Endothelial cell of umbilical vein (primary cell): Measurements from ENCODE around the gene MYLK. TPM values are rescaled to one million over a fixed set of nuclear protein-coding genes. Genes with fewer than 3 reads are reported as not detected.

ENCODE experiments used
- BruUV-seq: library from RNA; stranded (reverse); fragments of 400-500 nt; replicated peaks from 2 replicates; lab custom pipeline; 2021; lab: Mats Ljungman, UMichigan
- CTCF ChIA-PET: fragments of 300-600, 350-600 bp; sonication (Branson Sonifier 250); formaldehyde crosslinking; loops from one replicate; lab custom pipeline; 2021; ENCODE audit warnings: antibody characterized with exemption, inconsistent platforms; lab: Charles Lee
- POLR2A ChIA-PET: fragments of 300-600, 350-600 bp; sonication (Branson Sonifier 250); formaldehyde crosslinking; loops from one replicate; lab custom pipeline; 2021; ENCODE audit warnings: antibody characterized with exemption, inconsistent platforms; lab: Charles Lee
- DNase-seq: peaks from one replicate; pipeline ENCODE4 v3.0.0-alpha.2; 2011; ENCODE audit warnings: low read depth, low spot score
- FAIRE-seq: peaks from 2 replicates; lab custom pipeline; 2011; peaks lifted over from hg19 to GRCh38; lab: Jason Lieb, UNC
- H2AFZ ChIP-seq: 2 replicates; pipeline ENCODE4 v1.6.0; 2012; ENCODE audit warnings: low read depth, low read length, control low read depth, inconsistent platforms
- H3K27ac ChIP-seq: 2 replicates; pipeline ENCODE4 v1.5.1; 2011; ENCODE audit warnings: low read depth, mild to moderate bottlenecking, control low read depth, low read length, moderate library complexity; ENCODE audit not compliant: insufficient read depth
- H3K27me3 ChIP-seq, 2 experiments: 2 replicates each; pipeline versions ENCODE4 v1.6.0 to v1.6.1; 2011; ENCODE audit warnings: low read length in 2 of 2, mixed read lengths in 1 of 2; ENCODE audit not compliant: control insufficient read depth in 2 of 2, insufficient read depth in 2 of 2
- H3K36me3 ChIP-seq, 2 experiments: 2 replicates in 1 of 2; 3 replicates in 1 of 2; pipeline ENCODE4 v1.5.1; 2011; ENCODE audit warnings: low read length in 2 of 2, mild to moderate bottlenecking in 1 of 2, moderate library complexity in 1 of 2; ENCODE audit not compliant: control insufficient read depth in 2 of 2, insufficient read depth in 2 of 2; ENCODE audit errors: extremely low read depth in 1 of 2
- H3K4me1 ChIP-seq: 3 replicates; pipeline ENCODE4 v1.5.1; 2011; ENCODE audit warnings: mild to moderate bottlenecking, low read length; ENCODE audit not compliant: control insufficient read depth, insufficient read depth; ENCODE audit errors: extremely low read depth
- H3K4me2 ChIP-seq: 2 replicates; pipeline ENCODE4 v1.6.1; 2011; ENCODE audit warnings: low read length, control low read depth, mixed read lengths; ENCODE audit not compliant: insufficient read depth
- H3K4me3 ChIP-seq, 3 experiments: fragments of 200-600 bp in 1 of 3; sonication (generic), shearing (Covaris generic) in 1 of 3; replicated peaks in 1 of 3; 2 replicates each; pipeline ENCODE4 v1.5.1; 2011 to 2016; ENCODE audit warnings: control low read depth in 3 of 3, low read length in 3 of 3, mild to moderate bottlenecking in 2 of 3, inconsistent platforms in 1 of 3, low read depth in 1 of 3, moderate library complexity in 1 of 3; ENCODE audit not compliant: insufficient read depth in 1 of 3
- H3K79me2 ChIP-seq: 2 replicates; pipeline ENCODE4 v1.6.0; 2012; ENCODE audit warnings: low read length, inconsistent platforms; ENCODE audit not compliant: control insufficient read depth, insufficient read depth
- H3K9ac ChIP-seq: replicated peaks from 2 replicates; pipeline ENCODE3; 2011; ENCODE audit warnings: low read length, control low read depth; ENCODE audit not compliant: insufficient read depth; ENCODE audit errors: extremely low read depth
- H3K9me1 ChIP-seq: replicated peaks from 3 replicates; pipeline ENCODE4 v1.6.0; 2011; ENCODE audit warnings: mild to moderate bottlenecking, low read length; ENCODE audit not compliant: control insufficient read depth, insufficient read depth; ENCODE audit errors: extremely low read depth
- H3K9me3 ChIP-seq: replicated peaks from 2 replicates; pipeline ENCODE4 v1.5.1; 2012; ENCODE audit warnings: low read length, inconsistent platforms; ENCODE audit not compliant: control insufficient read depth, insufficient read depth
- H4K20me1 ChIP-seq: replicated peaks from 2 replicates; pipeline ENCODE3; 2011; ENCODE audit warnings: mild to moderate bottlenecking, low read length; ENCODE audit not compliant: control insufficient read depth, insufficient read depth; ENCODE audit errors: extremely low read depth
- CTCF ChIP-seq, 2 donors: IDR thresholded peaks; 1 replicate in 1 of 2; 2 replicates in 1 of 2; pipeline ENCODE4 v1.5.1; 2011; ENCODE audit warnings: low read length in 2 of 2, mild to moderate bottlenecking in 2 of 2, moderate library complexity in 2 of 2, control low read depth in 1 of 2, inconsistent platforms in 1 of 2, low read depth in 1 of 2; ENCODE audit not compliant: insufficient read depth in 1 of 2; ENCODE audit errors: extremely low read depth in 1 of 2
- EZH2 ChIP-seq: IDR thresholded peaks from 2 replicates; pipeline ENCODE4 v1.6.1; 2012; ENCODE audit warnings: borderline replicate concordance, low read depth, mild to moderate bottlenecking, moderate library complexity, low read length, inconsistent platforms; ENCODE audit not compliant: severe bottlenecking
- FOS ChIP-seq: IDR thresholded peaks from 2 replicates; pipeline ENCODE4 v1.6.1; 2011; ENCODE audit warnings: mild to moderate bottlenecking, low read length, moderate library complexity, borderline replicate concordance; ENCODE audit not compliant: insufficient read depth
- GATA2 ChIP-seq: IDR thresholded peaks from 2 replicates; pipeline ENCODE4 v1.7.0; 2011; ENCODE audit warnings: low read depth, mild to moderate bottlenecking, moderate library complexity, mixed read lengths, low read length; ENCODE audit not compliant: insufficient read length, insufficient read depth
- JUN ChIP-seq: IDR thresholded peaks from 2 replicates; pipeline ENCODE4 v1.6.1; 2011; ENCODE audit warnings: borderline replicate concordance, low read depth; ENCODE audit not compliant: insufficient read length, insufficient read depth
- MAX ChIP-seq: IDR thresholded peaks from 2 replicates; pipeline ENCODE4 v1.6.1; 2011; ENCODE audit not compliant: insufficient read depth, insufficient read length
- MYC ChIP-seq: IDR thresholded peaks from one replicate; pipeline ENCODE4 v1.6.1; 2011; ENCODE audit warnings: mild to moderate bottlenecking, low read depth, low read length
- POLR2A ChIP-seq: IDR thresholded peaks from 2 replicates; pipeline ENCODE4 v1.6.1; 2012; ENCODE audit warnings: low read depth, mild to moderate bottlenecking, control low read depth, low read length
- POLR2AphosphoS5 ChIP-seq: IDR thresholded peaks from 2 replicates; pipeline ENCODE4 v1.6.1; 2012; ENCODE audit warnings: low read depth, mild to moderate bottlenecking, control low read depth, low read length, moderate library complexity; ENCODE audit not compliant: insufficient read depth
- dilution Hi-C: fragments of 300-500 bp; cut with MboI; formaldehyde crosslinking; loops from one replicate; pipeline ENCODE4 v1.15.0; 2019; ENCODE audit warnings: low sequenced_read_pairs; ENCODE audit not compliant: extremely low pct_ligation_motif_present
- intact Hi-C: fragments of 100-400 bp; cut with micrococcal nuclease; formaldehyde crosslinking; loops from one replicate; pipeline ENCODE4 v1.10.0; 2022
- polyA plus RNA-seq, 4 experiments: library from polyadenylated mRNA; depleted of rRNA in 3 of 4; stranded (reverse) in 3 of 4; unstranded in 1 of 4; fragments of >200 nt; gene quantifications; 2 replicates each; pipeline versions ENCODE4 v1.2.1 to v1.2.3, GENCODE V29; 2011 to 2012; ENCODE audit warnings: missing spikeins in 1 of 4
- total RNA-seq: library from RNA; stranded (reverse); gene quantifications from 2 replicates; pipeline ENCODE4 v1.2.3, GENCODE V29; 2021

The MYLK gene
- total and polyA plus RNA-seq, 2 donors (not counting 3 experiments of a cell fraction or from before 2014, with no cell fraction given): 10.0 to 22.2 TPM

GRCh38 chr3:123842711-123843110, 41.4 kb downstream of the MYLK start:
- ChIA-PET CTCF (interaction anchor here (1.2 kb wide), 1 partner anchor 9 kb away, joined by 3 read pairs; no protein-coding TSS in a partner anchor), POLR2A (no interaction called here)
- Histone ChIP-seq H4K20me1 (no peaks in the 10 kb centered on the region), H3K4me2 (no peak overlapping the region), H3K79me2 (no peaks in the 10 kb centered on the region), H3K9ac (no peak overlapping the region), H3K9me3 (peaks cover 2% of the 10 kb centered on the region), H3K4me3 (no peak overlapping the region), H3K4me1 (peaks cover 5% of the 10 kb centered on the region), H3K36me3 (no peaks in the 10 kb centered on the region), H3K9me1 (no peaks in the 10 kb centered on the region), H2AFZ (no peak overlapping the region), H3K27me3 (no peaks in the 10 kb centered on the region), H3K27ac (no peak overlapping the region)
- TF ChIP-seq EZH2 (no peak), MYC (no peak), FOS (no peak), POLR2A (no peak), MAX (no peak), JUN (no peak)
- BruUV-seq: no TSS peak
- dilution Hi-C loops (no loop called here), intact Hi-C loops (no loop called here)
- DNase-seq (no peak), FAIRE-seq (no peak)

GRCh38 chr3:123841476-123842238, 42.5 kb downstream of the MYLK start:
- H3K4me2 ChIP-seq: peak overlapping the region; percentile 46
- peak; percentile 52 for FAIRE-seq
- ChIA-PET POLR2A (no interaction called here), CTCF (interaction anchor here (0.7 to 1.0 kb wide), 3 partner anchors 21 to 118 kb away, joined by 3 read pairs; no protein-coding TSS in a partner anchor)
- no peaks in the 10 kb centered on the region for H3K9me1 ChIP-seq
- dilution Hi-C loops (no loop called here), intact Hi-C loops (no loop called here)
- no peaks in the 10 kb centered on the region for H3K36me3 ChIP-seq
- DNase-seq: no peak
- H3K9me3 ChIP-seq: no peaks in the 10 kb centered on the region
- TF ChIP-seq MYC (no peak), FOS (peak; percentile 75), CTCF (IDR thresholded peaks at IDR 0.05; ENCODE audit: extremely low read depth in 1 of 2, insufficient read depth in 1 of 2, low read depth in 1 of 2, low read length in 2 of 2) (no peak), POLR2AphosphoS5 (no peak), POLR2A (no peak), MAX (no peak), GATA2 (peak; percentile 14), EZH2 (no peak), JUN (peak; percentile 42)
- no peaks in the 10 kb centered on the region for H3K79me2 ChIP-seq
- no peak overlapping the region for H3K4me3 ChIP-seq
- BruUV-seq: no TSS peak
- H3K9ac ChIP-seq: no peak overlapping the region
- no peaks in the 10 kb centered on the region for H3K27me3 ChIP-seq
- H3K4me1 ChIP-seq: peaks cover 5% of the 10 kb centered on the region
- peak overlapping the region; percentile 18 for H2AFZ ChIP-seq
- H4K20me1 ChIP-seq: no peaks in the 10 kb centered on the region
- H3K27ac ChIP-seq: no peak overlapping the region
